Stromal cell of bone marrow (primary cell): ENCODE measurements around the gene RPUSD2.

Source experiments
- DNase-seq: peaks from one replicate; pipeline ENCODE4 v3.0.0-alpha.2; 2012; ENCODE audit warnings: low read depth

Gene RPUSD2

GRCh38 chr15:40623361-40623760 is 54.3 kb downstream of the RPUSD2 start:
- no peak for DNase-seq
